Activated T-helper 2 cell treated with anti-CD3 and anti-CD28 coated beads, Interferon-gamma antibody, Interleukin-2, Interleukin-4, amounts not matched to agents 10 μg/mL and 5 μg/mL and 100 μg/mL, durations not matched to agents 14 hours and 24 hours and 36 hours (primary cell): Measurements from ENCODE around the gene BTG3. TPM values are rescaled to one million over a fixed set of nuclear protein-coding genes. Genes with fewer than 3 reads are reported as not detected.
A peak's percentile ranks its signal among the peaks of the same experiment; 100 is the strongest.

Experiments
- DNase-seq: peaks from one replicate; pipeline ENCODE4 v3.0.0; 2021; ENCODE audit warnings: low spot score
- H3K27ac Mint-ChIP-seq: one replicate; pipeline ENCODE4 v1.8.0; 2021; ENCODE audit warnings: mixed read lengths
- H3K27me3 Mint-ChIP-seq: one replicate; pipeline ENCODE4 v1.8.0; 2021; ENCODE audit warnings: low read depth, mixed read lengths
- H3K36me3 Mint-ChIP-seq: one replicate; pipeline ENCODE4 v1.8.0; 2021; ENCODE audit warnings: low read depth, mixed read lengths
- H3K4me1 Mint-ChIP-seq: one replicate; pipeline ENCODE4 v1.8.0; 2021; ENCODE audit warnings: low read depth, mixed read lengths
- H3K4me3 Mint-ChIP-seq: one replicate; pipeline ENCODE4 v1.8.0; 2021; ENCODE audit warnings: low read depth, mild to moderate bottlenecking, moderate library complexity, mixed read lengths
- H3K9me3 Mint-ChIP-seq: one replicate; pipeline ENCODE4 v1.8.0; 2021; ENCODE audit warnings: mixed read lengths
- intact Hi-C: fragments of 100-400 bp; cut with micrococcal nuclease; formaldehyde crosslinking; loops from one replicate; pipeline ENCODE4 v1.15.1; 2023
- total RNA-seq: library from RNA; stranded (reverse); gene quantifications from 2 replicates; pipeline ENCODE4 v1.2.3, GENCODE V29; 2022

Gene BTG3, protein sequence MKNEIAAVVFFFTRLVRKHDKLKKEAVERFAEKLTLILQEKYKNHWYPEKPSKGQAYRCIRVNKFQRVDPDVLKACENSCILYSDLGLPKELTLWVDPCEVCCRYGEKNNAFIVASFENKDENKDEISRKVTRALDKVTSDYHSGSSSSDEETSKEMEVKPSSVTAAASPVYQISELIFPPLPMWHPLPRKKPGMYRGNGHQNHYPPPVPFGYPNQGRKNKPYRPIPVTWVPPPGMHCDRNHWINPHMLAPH
- 58.3 and 58.9 TPM in 2 replicates for total RNA-seq

DNA sequence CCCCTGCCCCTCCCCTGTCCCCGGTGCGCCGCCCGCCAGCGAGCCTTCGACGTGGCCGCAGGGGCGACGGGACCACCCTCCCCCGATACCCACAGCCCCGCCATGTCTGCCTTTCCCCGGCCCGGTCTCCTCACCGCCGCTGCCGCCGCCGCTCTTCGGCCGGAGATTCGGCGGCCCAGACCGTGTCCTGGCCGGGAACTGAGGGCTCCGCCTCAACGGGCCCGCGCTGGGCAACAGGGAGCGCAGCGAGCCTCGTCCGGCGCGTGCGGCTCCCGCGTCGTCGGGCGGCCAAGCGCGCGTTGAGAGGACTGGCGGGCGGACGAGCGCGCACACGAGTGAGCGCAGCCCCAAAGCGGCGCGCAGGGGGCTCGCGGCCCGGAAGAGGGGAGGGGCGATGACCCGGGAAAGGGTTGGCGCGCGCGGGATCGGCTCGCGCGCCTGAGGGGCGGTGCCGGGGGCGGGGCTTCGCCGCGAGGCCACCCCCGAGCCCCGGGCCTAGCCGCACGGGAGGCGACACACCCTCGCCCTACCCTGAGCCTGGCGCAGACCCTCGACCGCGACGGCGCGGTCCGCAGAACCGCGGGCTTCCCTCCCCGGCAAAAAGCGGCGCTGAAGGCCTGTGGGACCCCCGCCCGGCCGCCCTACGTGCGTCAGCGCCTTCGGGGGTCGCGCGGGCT, at the start of gene BTG3:
Gene BTG3 (minus strand): TSS at position 337 of the 677 bp plus-strand sequence. CDS start 3,757 bp downstream, outside the sequence.
- no peaks in the 10 kb centered on the region for H3K9me3 Mint-ChIP-seq
- DNase-seq: peak; percentile 79
- H3K36me3 Mint-ChIP-seq: peaks cover 41% of the 10 kb centered on the region
- peak within 1 kb of the TSS; percentile 92 for H3K4me3 Mint-ChIP-seq
- peak within 1 kb of the TSS; percentile 96 for H3K27ac Mint-ChIP-seq
- peaks cover 50% of the 10 kb centered on the region for H3K4me1 Mint-ChIP-seq
- no peaks in the 10 kb centered on the region for H3K27me3 Mint-ChIP-seq
- intact Hi-C loops: loop anchor here (5.0 kb wide), 2 partner anchors 100 to 1880 kb away; partner anchors contain the start of gene CXADR

DNA sequence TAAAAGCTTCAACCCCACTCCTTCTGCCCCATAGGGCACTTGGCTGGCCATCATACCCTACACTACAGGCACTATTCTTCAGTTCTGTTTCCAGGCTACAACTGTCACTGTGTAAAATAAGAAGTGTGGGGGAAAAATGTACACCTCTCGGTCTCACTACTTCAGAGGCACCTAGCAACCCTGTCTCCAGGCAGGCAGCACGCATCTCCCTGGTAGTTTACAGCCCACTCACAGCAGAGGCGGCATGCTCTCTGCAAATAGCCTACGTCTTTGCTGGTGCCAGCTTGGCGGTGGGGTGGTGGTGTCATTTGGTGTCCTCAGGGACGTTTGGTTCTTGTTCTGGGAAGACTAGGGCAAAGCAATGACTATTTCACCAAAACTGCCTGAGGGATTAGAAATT, 48.2 kb upstream of the BTG3 start:
- Mint-ChIP-seq H3K36me3 (no peaks in the 10 kb centered on the region), H3K27ac (no peak overlapping the region), H3K4me3 (no peak overlapping the region), H3K9me3 (no peaks in the 10 kb centered on the region), H3K4me1 (peaks cover 2% of the 10 kb centered on the region), H3K27me3 (peaks cover 1% of the 10 kb centered on the region)
- DNase-seq: no peak
- intact Hi-C loops: no loop called here

DNA sequence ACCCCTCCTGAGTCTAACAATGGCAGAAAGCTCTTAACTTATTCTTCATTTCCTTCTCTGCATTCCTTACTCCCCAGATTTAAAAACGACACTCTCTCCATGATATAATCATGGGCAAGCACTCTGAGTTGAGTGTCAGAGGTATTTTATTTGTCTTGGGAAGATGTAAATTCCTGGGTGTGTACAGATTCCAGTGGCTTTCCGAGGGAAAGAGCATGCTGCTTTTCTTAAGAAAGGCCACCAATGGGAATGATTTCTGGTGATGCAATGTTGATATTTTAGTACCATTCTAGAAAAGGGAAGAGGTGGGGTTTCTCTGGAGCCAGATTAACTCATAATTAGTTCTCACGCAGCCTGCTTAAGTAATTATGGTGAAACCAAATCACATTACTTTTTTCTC, 47.8 kb upstream of the BTG3 start:
- Mint-ChIP-seq H3K27me3 (peaks cover 1% of the 10 kb centered on the region), H3K9me3 (no peaks in the 10 kb centered on the region), H3K36me3 (no peaks in the 10 kb centered on the region), H3K4me3 (no peak overlapping the region), H3K27ac (no peak overlapping the region), H3K4me1 (peaks cover under 1% of the 10 kb centered on the region)
- intact Hi-C loops: no loop called here
- DNase-seq: no peak

DNA sequence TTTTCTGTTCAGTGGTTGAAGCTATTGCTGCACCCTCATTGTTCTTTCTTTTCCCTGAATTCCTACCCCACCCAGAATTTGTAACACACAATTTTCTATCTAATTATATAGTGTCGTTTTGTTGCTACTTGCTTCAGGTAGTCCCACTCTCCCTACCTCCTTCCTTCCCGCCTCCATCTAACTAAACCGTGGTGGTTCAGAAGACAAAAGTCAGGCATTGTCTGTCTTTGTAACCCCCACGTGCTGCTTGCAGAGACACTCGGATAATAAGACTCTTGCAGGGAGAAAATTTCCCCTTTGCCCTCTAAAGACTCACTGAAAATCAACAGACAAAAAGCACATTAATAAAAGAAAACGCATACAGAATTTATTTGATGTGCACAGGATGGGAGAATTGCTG, 46.2 kb upstream of the BTG3 start:
- intact Hi-C loops: no loop called here
- Mint-ChIP-seq H3K36me3 (no peaks in the 10 kb centered on the region), H3K27me3 (peaks cover 1% of the 10 kb centered on the region), H3K4me3 (no peak overlapping the region), H3K9me3 (no peaks in the 10 kb centered on the region), H3K4me1 (no peaks in the 10 kb centered on the region), H3K27ac (no peak overlapping the region)
- DNase-seq: no peak

DNA sequence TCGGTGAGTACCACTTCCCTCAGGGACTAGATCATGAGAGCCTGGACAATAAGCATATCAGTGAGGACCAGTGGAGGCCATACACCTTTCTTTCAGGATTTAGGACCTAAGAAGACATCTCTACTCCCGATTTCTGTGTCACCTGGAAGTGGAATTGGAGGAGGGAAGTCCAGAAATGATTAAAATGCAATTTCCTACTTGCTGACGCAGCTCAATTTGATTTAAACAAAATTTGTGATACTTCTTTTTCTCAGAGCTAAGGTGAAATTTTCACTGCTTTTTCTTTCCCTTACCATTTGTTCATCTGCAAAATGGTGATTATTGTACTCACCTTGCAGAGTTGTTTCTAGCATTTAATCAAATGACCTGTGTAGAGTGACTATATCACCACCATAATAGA, 38.8 kb upstream of the BTG3 start:
- no peaks in the 10 kb centered on the region for H3K36me3 Mint-ChIP-seq
- intact Hi-C loops: no loop called here
- H3K9me3 Mint-ChIP-seq: no peaks in the 10 kb centered on the region
- no peak for DNase-seq
- peaks cover 9% of the 10 kb centered on the region for H3K27me3 Mint-ChIP-seq
- H3K27ac Mint-ChIP-seq: no peak overlapping the region
- H3K4me1 Mint-ChIP-seq: no peaks in the 10 kb centered on the region
- H3K4me3 Mint-ChIP-seq: no peak overlapping the region

DNA sequence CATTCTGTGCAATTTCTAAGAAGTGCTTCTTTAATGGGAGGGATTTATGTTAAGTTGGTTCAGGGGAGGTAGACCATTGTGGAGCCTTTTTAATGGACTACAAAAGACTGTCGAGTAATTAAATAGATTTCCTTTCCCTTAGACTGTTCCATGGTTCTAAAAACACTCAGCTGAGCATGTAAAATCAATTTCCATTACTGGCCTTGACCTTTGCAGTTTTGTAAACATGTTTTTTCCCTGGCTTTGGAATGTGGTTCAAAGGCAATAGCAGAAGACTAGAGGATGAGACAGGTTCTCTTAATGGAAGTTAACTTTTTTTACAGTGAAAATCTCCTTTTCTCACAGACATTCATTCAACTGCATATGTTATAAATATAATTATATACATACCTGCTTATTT, 37.6 kb upstream of the BTG3 start:
- no peak overlapping the region for H3K4me3 Mint-ChIP-seq
- no peaks in the 10 kb centered on the region for H3K9me3 Mint-ChIP-seq
- no peaks in the 10 kb centered on the region for H3K36me3 Mint-ChIP-seq
- peaks cover 9% of the 10 kb centered on the region for H3K27me3 Mint-ChIP-seq
- intact Hi-C loops: no loop called here
- H3K4me1 Mint-ChIP-seq: no peaks in the 10 kb centered on the region
- no peak overlapping the region for H3K27ac Mint-ChIP-seq
- DNase-seq: no peak

DNA sequence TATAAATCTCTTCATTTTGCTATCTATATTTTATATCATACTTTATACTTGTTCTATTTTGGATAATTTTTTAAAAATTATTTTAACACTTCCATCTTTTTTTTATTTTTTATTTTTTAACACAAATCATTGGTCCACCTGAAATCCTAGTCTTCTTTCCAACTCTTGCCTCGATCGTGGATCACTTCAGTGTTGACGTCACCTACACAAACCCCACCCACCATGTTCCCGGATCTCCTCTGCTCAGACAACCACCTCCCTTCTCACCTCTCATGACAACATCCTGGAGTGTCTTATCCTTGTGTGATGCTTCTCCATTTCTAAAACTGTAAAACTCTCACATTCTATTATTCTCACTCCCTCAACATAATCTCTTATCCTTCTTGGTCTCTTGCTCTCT, 34.1 kb upstream of the BTG3 start:
- H3K4me1 Mint-ChIP-seq: no peaks in the 10 kb centered on the region

DNA sequence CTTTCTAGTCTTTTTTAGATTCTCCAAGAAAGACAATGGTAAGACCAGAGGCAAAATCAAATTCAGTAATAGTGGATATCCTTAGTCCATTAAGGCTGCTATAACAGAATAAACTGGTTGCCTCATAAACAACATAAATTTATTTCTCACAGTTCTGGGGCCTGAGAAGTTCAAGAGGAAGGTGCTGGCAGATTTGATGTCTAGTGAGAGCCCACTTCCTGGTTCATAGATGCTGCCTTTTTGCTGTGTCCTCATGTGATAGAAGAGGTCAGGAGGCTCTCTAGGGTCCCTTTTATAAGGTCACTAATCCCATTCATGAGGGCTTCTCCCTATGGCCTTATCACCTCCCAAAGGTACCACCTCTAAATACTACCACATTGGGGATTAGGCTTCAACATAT, 31.5 kb upstream of the BTG3 start:
- intact Hi-C loops: no loop called here
- peaks cover 6% of the 10 kb centered on the region for H3K27me3 Mint-ChIP-seq
- H3K4me1 Mint-ChIP-seq: no peaks in the 10 kb centered on the region
- no peaks in the 10 kb centered on the region for H3K36me3 Mint-ChIP-seq
- H3K27ac Mint-ChIP-seq: no peak overlapping the region
- DNase-seq: no peak
- H3K4me3 Mint-ChIP-seq: no peak overlapping the region
- no peaks in the 10 kb centered on the region for H3K9me3 Mint-ChIP-seq

More for the DNA sequence above, 34.1 kb upstream of the BTG3 start:
- Mint-ChIP-seq H3K27ac (no peak overlapping the region), H3K27me3 (peaks cover 9% of the 10 kb centered on the region), H3K4me3 (no peak overlapping the region), H3K36me3 (no peaks in the 10 kb centered on the region), H3K9me3 (no peaks in the 10 kb centered on the region)
- no peak for DNase-seq
- intact Hi-C loops: no loop called here

DNA sequence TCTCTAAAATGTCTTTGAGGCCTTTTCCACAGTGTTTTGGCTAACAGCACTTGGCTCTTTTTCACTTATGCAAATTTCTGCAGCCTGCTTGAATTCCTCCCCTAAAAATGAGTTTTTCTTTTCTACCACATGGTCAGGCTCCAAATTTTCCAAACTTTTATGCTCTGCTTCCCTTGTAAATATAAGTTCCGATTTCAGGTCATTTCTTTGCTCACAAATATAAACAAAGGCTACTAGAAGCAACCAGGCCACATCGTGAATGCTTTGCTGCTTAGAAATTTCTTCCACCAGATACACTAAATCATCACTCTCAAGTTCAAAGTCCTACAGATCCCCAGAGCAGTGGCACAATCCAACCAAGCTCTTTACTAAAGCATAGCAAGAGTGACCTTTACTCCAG, 28.1 kb upstream of the BTG3 start:
- H3K4me3 Mint-ChIP-seq: no peak overlapping the region
- H3K36me3 Mint-ChIP-seq: no peaks in the 10 kb centered on the region
- DNase-seq: no peak
- H3K9me3 Mint-ChIP-seq: no peaks in the 10 kb centered on the region
- H3K27ac Mint-ChIP-seq: no peak overlapping the region
- intact Hi-C loops: no loop called here
- no peaks in the 10 kb centered on the region for H3K27me3 Mint-ChIP-seq
- no peaks in the 10 kb centered on the region for H3K4me1 Mint-ChIP-seq

DNA sequence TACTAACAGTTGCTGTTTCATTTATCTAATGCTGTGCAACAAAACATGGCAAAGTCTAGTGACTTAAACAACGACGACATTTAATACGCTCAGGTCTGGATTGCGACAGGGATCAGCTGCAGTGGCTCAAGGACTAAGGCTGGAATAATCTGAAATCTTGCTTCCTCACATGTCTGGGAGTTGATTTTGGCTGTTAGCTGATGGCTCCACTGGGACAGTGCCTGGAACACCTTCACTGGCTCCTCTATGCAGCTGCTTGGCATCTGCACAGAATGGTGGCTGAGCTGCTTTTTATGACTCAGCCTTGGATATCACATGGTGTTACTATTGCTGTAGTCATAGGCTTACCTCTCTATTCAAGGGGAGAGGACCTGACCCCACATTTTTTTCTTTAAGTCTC, 24.0 kb upstream of the BTG3 start:
- intact Hi-C loops: no loop called here
- Mint-ChIP-seq H3K27ac (no peak overlapping the region), H3K9me3 (no peaks in the 10 kb centered on the region), H3K36me3 (no peaks in the 10 kb centered on the region), H3K27me3 (no peaks in the 10 kb centered on the region), H3K4me3 (no peak overlapping the region), H3K4me1 (no peaks in the 10 kb centered on the region)
- DNase-seq: no peak

DNA sequence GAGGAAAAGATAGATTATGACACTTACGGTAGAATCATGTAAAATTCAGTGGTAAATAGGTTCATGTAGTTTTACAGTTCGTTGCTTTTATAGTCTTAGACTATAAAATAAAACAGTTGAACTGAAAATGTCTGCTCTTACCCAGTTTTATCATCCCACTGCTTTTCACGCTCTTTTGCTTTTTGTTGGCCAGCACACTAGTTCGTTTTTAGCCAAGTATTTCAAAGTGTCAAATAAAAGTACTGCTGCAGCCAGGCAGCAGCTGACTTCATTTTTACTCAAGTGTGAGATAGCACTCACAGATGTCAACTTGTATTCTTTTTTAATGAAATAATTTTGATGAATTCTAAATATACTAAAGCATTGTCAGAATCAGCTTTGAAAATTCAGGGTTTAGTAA, 18.5 kb upstream of the BTG3 start:
- H3K36me3 Mint-ChIP-seq: no peaks in the 10 kb centered on the region
- DNase-seq: no peak
- H3K4me1 Mint-ChIP-seq: no peaks in the 10 kb centered on the region
- no peak overlapping the region for H3K27ac Mint-ChIP-seq
- no peak overlapping the region for H3K4me3 Mint-ChIP-seq
- H3K9me3 Mint-ChIP-seq: no peaks in the 10 kb centered on the region
- H3K27me3 Mint-ChIP-seq: no peaks in the 10 kb centered on the region
- intact Hi-C loops: no loop called here

DNA sequence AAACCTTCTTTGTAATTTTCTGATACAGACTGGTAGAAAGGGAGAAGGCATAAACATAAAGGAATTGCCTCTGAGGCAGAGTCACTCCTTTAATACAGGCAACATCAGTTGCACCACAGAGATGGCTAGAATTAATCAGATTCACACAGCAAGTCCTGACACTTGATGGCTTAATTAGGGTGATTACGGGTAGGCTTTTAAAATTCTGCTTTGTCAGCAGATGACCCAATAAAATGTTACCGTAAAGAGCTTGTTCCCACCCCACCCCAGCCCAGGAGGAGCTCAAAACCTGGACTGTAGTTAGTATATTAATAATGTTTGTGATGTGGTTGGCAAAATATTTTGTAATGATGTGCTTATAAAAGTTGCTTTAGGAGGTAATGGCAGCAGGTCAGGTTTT, 9.3 kb upstream of the BTG3 start:
- DNase-seq: no peak
- no peaks in the 10 kb centered on the region for H3K4me1 Mint-ChIP-seq
- intact Hi-C loops: no loop called here
- no peak overlapping the region for H3K27ac Mint-ChIP-seq
- no peaks in the 10 kb centered on the region for H3K9me3 Mint-ChIP-seq
- no peaks in the 10 kb centered on the region for H3K36me3 Mint-ChIP-seq
- no peak overlapping the region for H3K4me3 Mint-ChIP-seq
- H3K27me3 Mint-ChIP-seq: peaks cover 26% of the 10 kb centered on the region

DNA sequence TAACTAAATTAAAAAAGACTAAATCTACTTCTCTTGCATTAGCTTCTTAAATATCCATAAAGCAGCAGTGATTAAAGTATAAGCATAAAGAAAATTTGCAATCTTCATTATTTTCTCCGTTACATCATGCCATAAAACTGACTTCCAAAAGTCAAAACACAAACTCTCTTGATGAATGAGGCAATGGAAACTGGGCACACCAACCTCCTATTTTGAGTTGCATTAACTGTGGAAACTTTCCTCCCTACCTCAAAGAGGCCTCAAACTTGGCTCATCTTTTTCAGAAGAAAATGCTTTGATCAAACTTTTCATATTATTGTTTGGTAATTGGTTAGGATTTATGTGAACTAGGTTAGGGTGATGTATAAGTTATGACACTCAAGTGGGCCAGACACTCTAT, 4.1 kb upstream of the BTG3 start:
- Mint-ChIP-seq H3K4me3 (no peak overlapping the region), H3K27me3 (peaks cover 4% of the 10 kb centered on the region), H3K4me1 (peaks cover 16% of the 10 kb centered on the region), H3K9me3 (no peaks in the 10 kb centered on the region), H3K27ac (no peak overlapping the region), H3K36me3 (no peaks in the 10 kb centered on the region)
- intact Hi-C loops: no loop called here
- no peak for DNase-seq
